Esophagus muscularis mucosa (tissue), 4 donors: ENCODE results near the gene CNIH3. TPM values are rescaled to one million over a fixed set of nuclear protein-coding genes. Genes with fewer than 3 reads are reported as not detected.

Experiments used
- DNase-seq: peaks from one replicate; pipeline ENCODE4 v3.0.0-alpha.2; 2017; ENCODE audit errors: extremely low spot score
- H3K27ac ChIP-seq, 4 donors: fragments of 200-600 bp; sonication (generic); replicated peaks in 1 of 4; 1 replicate in 3 of 4; 2 replicates in 1 of 4; pipeline ENCODE4 v1.5.1; 2016 to 2019; ENCODE audit warnings: mild to moderate bottlenecking in 1 of 4
- H3K27me3 ChIP-seq, 4 donors: fragments of 200-600 bp; sonication (generic); one replicate each; pipeline versions ENCODE4 v1.5.1 to v1.6.0; 2016 to 2019
- H3K36me3 ChIP-seq, 4 donors: fragments of 200-600 bp; sonication (generic); one replicate each; pipeline ENCODE4 v1.5.1; 2016 to 2019
- H3K4me1 ChIP-seq, 4 donors: fragments of 200-600 bp; sonication (generic); one replicate each; pipeline ENCODE4 v1.5.1; 2016 to 2019
- H3K4me3 ChIP-seq, 4 donors: fragments of 200-600 bp; sonication (generic); 1 replicate in 2 of 4; 2 replicates in 2 of 4; pipeline ENCODE4 v1.5.1; 2016 to 2019; ENCODE audit warnings: mild to moderate bottlenecking in 4 of 4, moderate library complexity in 1 of 4
- H3K9me3 ChIP-seq, 4 donors: fragments of 200-600 bp; sonication (generic); 1 replicate in 3 of 4; 2 replicates in 1 of 4; pipeline ENCODE4 v1.5.1; 2016 to 2019
- EP300 ChIP-seq: sonication (generic); formaldehyde crosslinking; IDR thresholded peaks from one replicate; pipeline ENCODE4 v1.6.1; 2017; ENCODE audit warnings: antibody characterized with exemption
- POLR2A ChIP-seq: fragments of 450-650 bp; IDR thresholded peaks from one replicate; pipeline ENCODE4 v1.6.1; 2017; ENCODE audit warnings: antibody characterized with exemption, moderate library complexity, mild to moderate bottlenecking, low read depth
- POLR2AphosphoS5 ChIP-seq, 2 donors: sonication (generic); formaldehyde crosslinking; IDR thresholded peaks; one replicate each; pipeline ENCODE4 v1.6.1; 2017; ENCODE audit warnings: antibody characterized with exemption in 2 of 2
- WGBS: methylation state at CpG from one replicate; pipeline ENCODE4 v1.1.5; 2018; 5-methylcytosine and 5-hydroxymethylcytosine counted together
- intact Hi-C: fragments of 100-400 bp; cut with DNase I; formaldehyde crosslinking; loops from one replicate; pipeline ENCODE4 v1.15.1; 2023
- total RNA-seq, 4 donors: library from RNA; depleted of rRNA; stranded (reverse); fragments of >200 nt; gene quantifications; one replicate each; pipeline versions ENCODE4 v1.1.0 to v1.2.1, GENCODE V29; 2016
- TF ChIP-seq, protein P1 (sequence below), 3 experiments: fragments of 200-600 bp in 2 of 3; fragments of 450-650 bp in 1 of 3; sonication (generic) in 2 of 3; IDR thresholded peaks; one replicate each; pipeline ENCODE4 v1.5.1; 2017 to 2019; ENCODE audit warnings: antibody characterized with exemption in 3 of 3, mild to moderate bottlenecking in 2 of 3, moderate library complexity in 1 of 3

CNIH3 gene
- total RNA-seq, 4 donors from 2014 or later, result 0.42 to 2.3 (median 1.3) TPM

GRCh38 chr1:224609333-224609732 lies 6.8 kb upstream of the CNIH3 start:
- Histone ChIP-seq H3K27ac (no peak overlapping the region), H3K27me3 (peaks cover 0 to 7% (median 0%) of the 10 kb centered on the region in 4 donors), H3K9me3 (peaks cover 0 to 17% (median 6%) of the 10 kb centered on the region in 4 donors), H3K4me3 (no peak overlapping the region), H3K36me3 (no peaks in the 10 kb centered on the region), H3K4me1 (no peaks in the 10 kb centered on the region)
- intact Hi-C loops, result no loop called here
- TF ChIP-seq, protein P1, sequence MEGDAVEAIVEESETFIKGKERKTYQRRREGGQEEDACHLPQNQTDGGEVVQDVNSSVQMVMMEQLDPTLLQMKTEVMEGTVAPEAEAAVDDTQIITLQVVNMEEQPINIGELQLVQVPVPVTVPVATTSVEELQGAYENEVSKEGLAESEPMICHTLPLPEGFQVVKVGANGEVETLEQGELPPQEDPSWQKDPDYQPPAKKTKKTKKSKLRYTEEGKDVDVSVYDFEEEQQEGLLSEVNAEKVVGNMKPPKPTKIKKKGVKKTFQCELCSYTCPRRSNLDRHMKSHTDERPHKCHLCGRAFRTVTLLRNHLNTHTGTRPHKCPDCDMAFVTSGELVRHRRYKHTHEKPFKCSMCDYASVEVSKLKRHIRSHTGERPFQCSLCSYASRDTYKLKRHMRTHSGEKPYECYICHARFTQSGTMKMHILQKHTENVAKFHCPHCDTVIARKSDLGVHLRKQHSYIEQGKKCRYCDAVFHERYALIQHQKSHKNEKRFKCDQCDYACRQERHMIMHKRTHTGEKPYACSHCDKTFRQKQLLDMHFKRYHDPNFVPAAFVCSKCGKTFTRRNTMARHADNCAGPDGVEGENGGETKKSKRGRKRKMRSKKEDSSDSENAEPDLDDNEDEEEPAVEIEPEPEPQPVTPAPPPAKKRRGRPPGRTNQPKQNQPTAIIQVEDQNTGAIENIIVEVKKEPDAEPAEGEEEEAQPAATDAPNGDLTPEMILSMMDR (IDR thresholded peaks at IDR 0.05), result no peak
- no peak for DNase-seq
- WGBS, result 58% methylated on average over 1 of the region's 1 CpG

- Histone ChIP-seq H3K4me1 (peaks cover 15 to 19% (median 18%) of the 10 kb centered on the region in 4 donors), H3K4me3 (no peak overlapping the region), H3K36me3 (no peaks in the 10 kb centered on the region), H3K27ac (no peak overlapping the region), H3K9me3 (no peaks in the 10 kb centered on the region), H3K27me3 (peaks cover 0 to 36% (median 17%) of the 10 kb centered on the region in 4 donors)
- WGBS, result 100% methylated on average over 1 of the region's 1 CpG
- no peak for TF ChIP-seq POLR2A
- TF ChIP-seq, protein P1 (IDR thresholded peaks at IDR 0.05), result no peak
- no peak for TF ChIP-seq EP300
- no peak for TF ChIP-seq POLR2AphosphoS5 (IDR thresholded peaks at IDR 0.05)
- DNase-seq, result no peak
- intact Hi-C loops, result no loop called here
Measured at GRCh38 chr1:224612246-224612645, 3.9 kb upstream of the CNIH3 start.

DNA sequence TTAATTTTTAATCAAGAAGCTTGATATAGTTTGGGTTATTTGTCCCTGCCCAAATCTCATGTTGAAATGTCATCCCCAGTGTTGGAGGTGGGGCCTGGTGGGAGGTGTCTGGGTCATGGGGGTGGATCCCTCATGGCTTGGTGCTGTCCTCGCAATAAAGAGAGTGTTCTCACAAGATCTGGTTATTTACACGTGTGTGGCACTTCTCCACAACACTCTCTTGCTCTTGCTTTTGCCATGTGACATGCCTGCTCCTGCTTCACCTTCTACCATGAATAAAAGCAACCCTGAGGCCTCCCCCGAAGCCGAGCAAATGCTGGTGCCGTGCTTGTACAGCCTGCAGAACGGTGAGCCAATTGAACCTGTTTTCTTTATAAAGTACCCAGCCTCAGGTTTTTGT lies 2.6 kb upstream of the CNIH3 start:
- TF ChIP-seq POLR2A, result no peak
- no peak for TF ChIP-seq POLR2AphosphoS5 (IDR thresholded peaks at IDR 0.05)
- TF ChIP-seq, protein P1 (IDR thresholded peaks at IDR 0.05), result no peak
- TF ChIP-seq EP300, result no peak
- Histone ChIP-seq H3K27ac (no peak overlapping the region), H3K4me1 (peaks cover 16 to 23% (median 22%) of the 10 kb centered on the region in 4 donors), H3K9me3 (no peaks in the 10 kb centered on the region), H3K4me3 (no peak overlapping the region), H3K36me3 (no peaks in the 10 kb centered on the region), H3K27me3 (peaks cover 0 to 48% (median 25%) of the 10 kb centered on the region in 4 donors)
- WGBS, result 90% methylated on average over 6 of the region's 6 CpGs
- DNase-seq, result no peak
- intact Hi-C loops, result no loop called here

- no peak overlapping the region for H3K27ac ChIP-seq
- peak overlapping the region; percentile 46 to 53 (median 50) for H3K4me3 ChIP-seq
- DNase-seq, result no peak
- H3K36me3 ChIP-seq, result no peaks in the 10 kb centered on the region
- TF ChIP-seq EP300 (no peak), POLR2A (no peak), POLR2AphosphoS5 (IDR thresholded peaks at IDR 0.05) (no peak)
- TF ChIP-seq, protein P1 (IDR thresholded peaks at IDR 0.05), result no peak
- peaks cover 16 to 23% (median 22%) of the 10 kb centered on the region in 4 donors for H3K4me1 ChIP-seq
- 2% methylated on average over 14 of the region's 52 CpGs for WGBS
- no peaks in the 10 kb centered on the region for H3K9me3 ChIP-seq
- intact Hi-C loops, result no loop called here
- peaks cover 0 to 68% (median 28%) of the 10 kb centered on the region in 4 donors for H3K27me3 ChIP-seq
Measured at GRCh38 chr1:224616756-224617409, 766 bp downstream of the CNIH3 start.
